AG04450 (cell line): Measurements from ENCODE around the gene RAP2C. TPM values are rescaled to one million over a fixed set of nuclear protein-coding genes. Genes with fewer than 3 reads are reported as not detected.

Experiments
- CTCF ChIA-PET: fragments of 300-600, 350-600 bp; formaldehyde crosslinking; extraction: SDS; loops from one replicate; lab custom pipeline; 2022; ENCODE audit warnings: antibody characterized with exemption, inconsistent platforms; lab: Charles Lee
- POLR2A ChIA-PET: fragments of 350-600 bp; formaldehyde crosslinking; extraction: SDS; loops from one replicate; lab custom pipeline; 2021; ENCODE audit warnings: antibody characterized with exemption, inconsistent platforms; lab: Yijun Ruan, JAX
- DNase-seq: peaks from one replicate; pipeline ENCODE4 v3.0.0-alpha.2; 2011; ENCODE audit warnings: low read depth, low spot score
- H3K27ac ChIP-seq: one replicate; pipeline ENCODE4 v1.5.1; 2012; ENCODE audit warnings: low read depth, low read length, control low read depth
- H3K27me3 ChIP-seq: one replicate; pipeline ENCODE4 v1.6.0; 2012; ENCODE audit warnings: low read length; ENCODE audit not compliant: control insufficient read depth, insufficient read depth
- H3K4me3 ChIP-seq: 2 replicates; pipeline ENCODE4 v1.5.1; 2011; ENCODE audit warnings: mild to moderate bottlenecking, low read depth, low read length, control low read depth
- H3K9me3 ChIP-seq: 2 replicates; pipeline ENCODE4 v1.5.1; 2012; ENCODE audit warnings: low read length; ENCODE audit not compliant: control insufficient read depth, insufficient read depth
- CTCF ChIP-seq: IDR thresholded peaks from 2 replicates; pipeline ENCODE4 v1.5.1; 2011; ENCODE audit warnings: low read depth, low read length, control low read depth, inconsistent platforms
- polyA plus RNA-seq: library from polyadenylated mRNA; depleted of rRNA; stranded (reverse); fragments of >200 nt; gene quantifications from 2 replicates; pipeline ENCODE4 v1.2.3, GENCODE V29; 2011

The RAP2C gene
- polyA plus RNA-seq, 1 experiment: 19.5 TPM

DNA sequence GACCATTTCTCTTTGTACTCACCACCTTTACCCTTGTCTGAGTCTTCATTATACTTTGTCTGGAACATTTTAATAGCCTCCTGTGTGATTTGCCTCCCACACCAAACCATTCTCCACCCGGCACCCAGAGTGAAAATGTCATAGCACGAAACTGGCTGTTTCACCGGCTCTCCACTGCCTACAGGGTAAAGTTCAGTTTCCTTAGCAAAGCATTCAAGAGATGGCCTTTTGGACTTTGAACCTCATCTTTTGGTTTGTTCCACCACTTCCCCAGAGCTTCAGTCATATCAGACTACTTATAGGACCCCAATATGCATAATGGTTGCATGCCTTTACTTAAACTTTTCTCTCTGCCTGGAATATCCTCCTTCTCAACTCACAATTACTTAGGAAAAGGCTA is 38.3 kb downstream of the RAP2C start:
- ChIA-PET POLR2A (no interaction called here), CTCF (no interaction called here)
- TF ChIP-seq CTCF: no peak
- no peak for DNase-seq
- no peak overlapping the region for H3K4me3 ChIP-seq
- no peaks in the 10 kb centered on the region for H3K27me3 ChIP-seq
- H3K9me3 ChIP-seq: no peaks in the 10 kb centered on the region
- no peak overlapping the region for H3K27ac ChIP-seq

- no peak for DNase-seq
- Histone ChIP-seq H3K4me3 (no peak overlapping the region), H3K27ac (no peak overlapping the region), H3K9me3 (no peaks in the 10 kb centered on the region), H3K27me3 (no peaks in the 10 kb centered on the region)
- POLR2A ChIA-PET: no interaction called here
- TF ChIP-seq CTCF: no peak
- CTCF ChIA-PET: no interaction called here
Measured at GRCh38 chrX:132173647-132174046, 45.6 kb downstream of the RAP2C start.

DNA sequence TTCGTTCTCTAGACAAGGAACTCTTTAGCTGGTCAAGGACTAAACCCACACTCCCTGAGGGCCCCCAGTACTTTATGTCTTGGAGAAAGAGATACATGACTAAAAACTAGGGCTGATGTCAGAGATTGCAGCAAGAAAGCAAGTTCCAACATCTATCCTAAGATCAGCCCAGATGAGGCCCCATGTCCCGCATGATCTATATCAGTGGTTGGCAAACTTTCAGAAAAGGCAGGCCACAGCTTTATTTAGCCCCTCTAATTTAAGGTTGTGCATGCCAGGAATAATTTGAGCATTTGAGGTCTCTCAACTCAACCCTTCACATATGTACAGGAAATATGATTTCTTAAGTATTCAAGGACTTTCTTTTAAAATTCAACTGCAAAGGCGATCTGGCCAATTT is 47.4 kb downstream of the RAP2C start:
- Histone ChIP-seq H3K4me3 (no peak overlapping the region), H3K27me3 (no peaks in the 10 kb centered on the region), H3K9me3 (no peaks in the 10 kb centered on the region), H3K27ac (no peak overlapping the region)
- no peak for DNase-seq
- ChIA-PET POLR2A (no interaction called here), CTCF (no interaction called here)
- TF ChIP-seq CTCF: no peak

GRCh38 chrX:132171478-132171877 is 47.8 kb downstream of the RAP2C start:
- no peak overlapping the region for H3K27ac ChIP-seq
- H3K27me3 ChIP-seq: no peaks in the 10 kb centered on the region
- H3K4me3 ChIP-seq: no peak overlapping the region
- ChIA-PET CTCF (interaction anchor here (0.8 kb wide), 1 partner anchor 48 kb away, joined by 3 read pairs; the partner anchor contains the start of gene RAP2C), POLR2A (no interaction called here)
- no peak for DNase-seq
- no peak for TF ChIP-seq CTCF
- no peaks in the 10 kb centered on the region for H3K9me3 ChIP-seq

GRCh38 chrX:132169554-132169953 is 49.7 kb downstream of the RAP2C start:
- POLR2A ChIA-PET: no interaction called here
- H3K9me3 ChIP-seq: no peaks in the 10 kb centered on the region
- DNase-seq: no peak
- no peak for TF ChIP-seq CTCF
- CTCF ChIA-PET: interaction anchor here (0.6 kb wide), 1 partner anchor 77 kb away, joined by 3 read pairs; no protein-coding TSS in a partner anchor
- no peaks in the 10 kb centered on the region for H3K27me3 ChIP-seq
- no peak overlapping the region for H3K4me3 ChIP-seq
- H3K27ac ChIP-seq: no peak overlapping the region
